ENCODE results near the gene METTL23. TPM values are rescaled to one million over a fixed set of nuclear protein-coding genes. Genes with fewer than 3 reads are reported as not detected.

The METTL23 gene
- total RNA-seq, 1 experiment from 2014 or later = 57.8 TPM

- BruUV-seq (replicated peaks) = no TSS peak
- H3K4me3 ChIP-seq (replicated peaks in 1 of 2; ENCODE audit: low read depth in 1 of 2, low read length in 2 of 2) = no peak overlapping the region
- ATAC-seq (no peak), DNase-seq (ENCODE audit: low read depth, low spot score) (no peak)
- ChIA-PET CTCF (no interaction called here), RAD21 (ENCODE audit: low non-redundant PET in 1 of 2, low total read pairs in 2 of 2, uncharacterized antibody in 2 of 2, unreplicated experiment in 2 of 2) (no interaction called here), POLR2A (no interaction called here)
- H3K4me1 ChIP-seq (ENCODE audit: control insufficient read depth in 1 of 2, insufficient read depth in 2 of 2, low read length in 2 of 2) = peaks cover 13 to 21% of the 10 kb centered on the region in 2 experiments
- no peak overlapping the region for H3K9ac ChIP-seq (ENCODE audit: low read length)
- peaks cover 48 to 69% of the 10 kb centered on the region in 2 experiments for H3K36me3 ChIP-seq (ENCODE audit: control insufficient read depth in 1 of 2, insufficient read depth in 2 of 2, low read length in 2 of 2)
- H3K9me3 ChIP-seq (ENCODE audit: control insufficient read depth in 1 of 2, insufficient read depth in 1 of 2, low read depth in 1 of 2, low read length in 2 of 2) = no peaks in the 10 kb centered on the region
- intact Hi-C loops (cut with micrococcal nuclease) = no loop called here
- H3K27ac ChIP-seq (ENCODE audit: low read depth, low read length) = no peak overlapping the region
- no peak overlapping the region for H3K4me2 ChIP-seq (ENCODE audit: low read length)
- no peaks in the 10 kb centered on the region for H3K27me3 ChIP-seq (ENCODE audit: insufficient read depth, low read length)
- H2AFZ ChIP-seq (ENCODE audit: low read depth, low read length, poor library complexity, severe bottlenecking) = no peak overlapping the region
- H3K9me2 ChIP-seq (ENCODE audit: insufficient read depth) = no peaks in the 10 kb centered on the region
- TF ChIP-seq FOSL1 (IDR thresholded peaks at IDR 0.05; ENCODE audit: low read depth) (no peak), CBX3 (IDR thresholded peaks at IDR 0.05; ENCODE audit: low read depth) (no peak), EZH2 (IDR thresholded peaks at IDR 0.05) (no peak), EZH2phosphoT487 (IDR thresholded peaks at IDR 0.05; ENCODE audit: borderline replicate concordance) (no peak), JUND (IDR thresholded peaks at IDR 0.05) (no peak), POLR2A (IDR thresholded peaks at IDR 0.05; ENCODE audit: borderline replicate concordance, extremely low read depth, insufficient read depth, insufficient read length) (no peak), SRF (IDR thresholded peaks at IDR 0.05; ENCODE audit: low read depth) (no peak), POLR2AphosphoS5 (IDR thresholded peaks at IDR 0.05; ENCODE audit: low read depth, low read length) (no peak), TCF7L2 (IDR thresholded peaks at IDR 0.05; ENCODE audit: borderline replicate concordance, extremely low read depth, insufficient read depth, insufficient read length) (no peak)
- TF ChIP-seq, protein P1, sequence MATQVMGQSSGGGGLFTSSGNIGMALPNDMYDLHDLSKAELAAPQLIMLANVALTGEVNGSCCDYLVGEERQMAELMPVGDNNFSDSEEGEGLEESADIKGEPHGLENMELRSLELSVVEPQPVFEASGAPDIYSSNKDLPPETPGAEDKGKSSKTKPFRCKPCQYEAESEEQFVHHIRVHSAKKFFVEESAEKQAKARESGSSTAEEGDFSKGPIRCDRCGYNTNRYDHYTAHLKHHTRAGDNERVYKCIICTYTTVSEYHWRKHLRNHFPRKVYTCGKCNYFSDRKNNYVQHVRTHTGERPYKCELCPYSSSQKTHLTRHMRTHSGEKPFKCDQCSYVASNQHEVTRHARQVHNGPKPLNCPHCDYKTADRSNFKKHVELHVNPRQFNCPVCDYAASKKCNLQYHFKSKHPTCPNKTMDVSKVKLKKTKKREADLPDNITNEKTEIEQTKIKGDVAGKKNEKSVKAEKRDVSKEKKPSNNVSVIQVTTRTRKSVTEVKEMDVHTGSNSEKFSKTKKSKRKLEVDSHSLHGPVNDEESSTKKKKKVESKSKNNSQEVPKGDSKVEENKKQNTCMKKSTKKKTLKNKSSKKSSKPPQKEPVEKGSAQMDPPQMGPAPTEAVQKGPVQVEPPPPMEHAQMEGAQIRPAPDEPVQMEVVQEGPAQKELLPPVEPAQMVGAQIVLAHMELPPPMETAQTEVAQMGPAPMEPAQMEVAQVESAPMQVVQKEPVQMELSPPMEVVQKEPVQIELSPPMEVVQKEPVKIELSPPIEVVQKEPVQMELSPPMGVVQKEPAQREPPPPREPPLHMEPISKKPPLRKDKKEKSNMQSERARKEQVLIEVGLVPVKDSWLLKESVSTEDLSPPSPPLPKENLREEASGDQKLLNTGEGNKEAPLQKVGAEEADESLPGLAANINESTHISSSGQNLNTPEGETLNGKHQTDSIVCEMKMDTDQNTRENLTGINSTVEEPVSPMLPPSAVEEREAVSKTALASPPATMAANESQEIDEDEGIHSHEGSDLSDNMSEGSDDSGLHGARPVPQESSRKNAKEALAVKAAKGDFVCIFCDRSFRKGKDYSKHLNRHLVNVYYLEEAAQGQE (IDR thresholded peaks at IDR 0.05; ENCODE audit: low read depth) = no peak
- TF ChIP-seq, protein P2, sequence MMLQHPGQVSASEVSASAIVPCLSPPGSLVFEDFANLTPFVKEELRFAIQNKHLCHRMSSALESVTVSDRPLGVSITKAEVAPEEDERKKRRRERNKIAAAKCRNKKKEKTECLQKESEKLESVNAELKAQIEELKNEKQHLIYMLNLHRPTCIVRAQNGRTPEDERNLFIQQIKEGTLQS (IDR thresholded peaks at IDR 0.05) = no peak
- TF ChIP-seq, protein P3, sequence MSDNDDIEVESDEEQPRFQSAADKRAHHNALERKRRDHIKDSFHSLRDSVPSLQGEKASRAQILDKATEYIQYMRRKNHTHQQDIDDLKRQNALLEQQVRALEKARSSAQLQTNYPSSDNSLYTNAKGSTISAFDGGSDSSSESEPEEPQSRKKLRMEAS (IDR thresholded peaks at IDR 0.05) = no peak
- H3K79me2 ChIP-seq (ENCODE audit: insufficient read depth, low read length) = peaks cover 87% of the 10 kb centered on the region
- H4K20me1 ChIP-seq (ENCODE audit: insufficient read depth) = peaks cover 7% of the 10 kb centered on the region; the same call in 1 of the 2 replicates
These were observed 2.8 kb upstream of the METTL23 start for GRCh38 chr17:76723812-76724211.

Measured in HCT116 (cell line).